B cell (primary cell): Measurements from ENCODE around the gene STAU1. TPM values are rescaled to one million over a fixed set of nuclear protein-coding genes. Genes with fewer than 3 reads are reported as not detected.

Experiments
- ATAC-seq: fragments of 200-7000 bp; cut with Tn5 transposase; one replicate; pipeline ENCODE4 v1.10.0; 2021; ENCODE audit warnings: low read depth, mild to moderate bottlenecking, moderate number of reproducible peaks, moderate library complexity
- CTCF ChIA-PET: fragments of 350-600 bp; sonication (Branson Sonifier 250); formaldehyde crosslinking; loops from one replicate; lab custom pipeline; 2021; ENCODE audit warnings: antibody characterized with exemption, inconsistent platforms; lab: Charles Lee
- POLR2A ChIA-PET: fragments of 350-600 bp; sonication (Branson Sonifier 250); formaldehyde crosslinking; loops from one replicate; lab custom pipeline; 2021; ENCODE audit warnings: antibody characterized with exemption; lab: Charles Lee
- DNase-seq: peaks from one replicate; pipeline ENCODE4 v3.0.0; 2013
- H2AFZ ChIP-seq: 2 replicates; pipeline ENCODE4 v1.6.1; 2012; ENCODE audit warnings: mild to moderate bottlenecking, low read depth, low read length; ENCODE audit not compliant: insufficient read depth, poor library complexity, severe bottlenecking
- H3K27ac ChIP-seq, 2 donors: 1 replicate in 1 of 2; 2 replicates in 1 of 2; pipeline ENCODE4 v1.5.1; 2012 to 2013; ENCODE audit warnings: low read length in 2 of 2, mild to moderate bottlenecking in 2 of 2, moderate library complexity in 1 of 2
- H3K27me3 ChIP-seq, 4 experiments: fragments of 200-600 bp in 1 of 4; sonication (generic) in 1 of 4; replicated peaks in 1 of 4; 1 replicate in 2 of 4; 2 replicates in 2 of 4; pipeline versions ENCODE4 v1.6.1 to v1.7.0; 2013 to 2016; ENCODE audit warnings: low read length in 3 of 4, mild to moderate bottlenecking in 2 of 4, mixed read lengths in 1 of 4, moderate library complexity in 1 of 4; ENCODE audit not compliant: insufficient read depth in 4 of 4, control insufficient read depth in 3 of 4; ENCODE audit errors: control extremely low read depth in 1 of 4
- H3K36me3 ChIP-seq, 2 experiments: replicated peaks in 1 of 2; 1 replicate in 1 of 2; 2 replicates in 1 of 2; pipeline versions ENCODE4 v1.6.1 to v1.7.1; 2013; ENCODE audit warnings: low read length in 1 of 2; ENCODE audit not compliant: insufficient read depth in 2 of 2, control insufficient read depth in 1 of 2; ENCODE audit errors: control extremely low read depth in 1 of 2, extremely low read depth in 1 of 2
- H3K4me1 ChIP-seq, 2 donors: fragments of 200-600 bp in 1 of 2; sonication (generic) in 1 of 2; 1 replicate in 1 of 2; 2 replicates in 1 of 2; pipeline versions ENCODE4 v1.5.1 to v1.6.1; 2013 to 2017; ENCODE audit warnings: low read length in 2 of 2; ENCODE audit not compliant: control insufficient read depth in 2 of 2, insufficient read depth in 2 of 2
- H3K4me2 ChIP-seq: replicated peaks from 2 replicates; pipeline ENCODE3; 2012; ENCODE audit warnings: mild to moderate bottlenecking, low read depth, low read length; ENCODE audit not compliant: poor library complexity, severe bottlenecking
- H3K4me3 ChIP-seq, 5 experiments: fragments of 200-600 bp in 1 of 5; sonication (generic) in 1 of 5; 1 replicate in 3 of 5; 2 replicates in 2 of 5; pipeline versions ENCODE4 v1.5.1 to v1.7.0; 2011 to 2016; ENCODE audit warnings: low read length in 4 of 5, mild to moderate bottlenecking in 4 of 5, low read depth in 2 of 5, control low read depth in 1 of 5, moderate library complexity in 1 of 5; ENCODE audit not compliant: insufficient read depth in 1 of 5; ENCODE audit errors: control extremely low read depth in 1 of 5, extremely low read depth in 1 of 5
- H3K79me2 ChIP-seq: fragments of 200-600 bp; sonication (generic); one replicate; pipeline ENCODE4 v1.6.0; 2016; ENCODE audit warnings: low read length; ENCODE audit not compliant: control insufficient read depth, insufficient read depth
- H3K9ac ChIP-seq: fragments of 200-600 bp; sonication (generic); 2 replicates; pipeline ENCODE4 v1.6.1; 2017; ENCODE audit warnings: mild to moderate bottlenecking, low read length, moderate library complexity
- H3K9me3 ChIP-seq, 3 donors: one replicate each; pipeline versions ENCODE4 v1.6.1 to v1.7.1; 2013; ENCODE audit warnings: low read length in 2 of 3; ENCODE audit not compliant: control insufficient read depth in 2 of 3, insufficient read depth in 1 of 3; ENCODE audit errors: control extremely low read depth in 1 of 3
- H4K20me1 ChIP-seq: 2 replicates; pipeline ENCODE4 v1.6.0; 2012; ENCODE audit warnings: mild to moderate bottlenecking, low read length; ENCODE audit not compliant: insufficient read depth, control insufficient read depth, poor library complexity, severe bottlenecking
- H3K27ac Mint-ChIP-seq: one replicate; pipeline ENCODE4 v1.8.0; 2021; ENCODE audit warnings: mixed read lengths
- H3K27me3 Mint-ChIP-seq: one replicate; pipeline ENCODE4 v1.8.0; 2021; ENCODE audit warnings: mixed read lengths
- H3K4me1 Mint-ChIP-seq: one replicate; pipeline ENCODE4 v1.8.0; 2021; ENCODE audit warnings: mixed read lengths
- H3K4me3 Mint-ChIP-seq: one replicate; pipeline ENCODE4 v1.8.0; 2021; ENCODE audit warnings: mixed read lengths
- H3K9me3 Mint-ChIP-seq: one replicate; pipeline ENCODE4 v1.8.0; 2022; ENCODE audit warnings: mixed read lengths; ENCODE audit not compliant: insufficient read depth
- EZH2 ChIP-seq: IDR thresholded peaks from 2 replicates; pipeline ENCODE4 v1.6.1; 2012; ENCODE audit warnings: borderline replicate concordance, low read depth, mild to moderate bottlenecking, moderate library complexity, low read length; ENCODE audit not compliant: insufficient read depth, poor library complexity, severe bottlenecking
- WGBS: methylation state at CpG from one replicate; pipeline ENCODE4 v1.1.5; 2013; ENCODE audit warnings: missing lambda C conversion rate; ENCODE audit not compliant: insufficient coverage; 5-methylcytosine and 5-hydroxymethylcytosine counted together
- intact Hi-C: fragments of 100-400 bp; cut with micrococcal nuclease; formaldehyde crosslinking; loops from one replicate; pipeline ENCODE4 v1.10.0; 2022
- polyA plus RNA-seq: library from polyadenylated mRNA; depleted of rRNA; stranded (reverse); fragments of >200 nt; gene quantifications from 2 replicates; pipeline ENCODE4 v1.2.3, GENCODE V29; 2012
- total RNA-seq, 2 donors: library from RNA; stranded (reverse); fragments of 120-200 nt in 1 of 2; gene quantifications; 1 replicate in 1 of 2; 2 replicates in 1 of 2; pipeline versions ENCODE4 v1.2.3 to v1.2.4, GENCODE V29; 2013 to 2022
- TF ChIP-seq, protein P1 (sequence below): fragments of 200-600 bp; IDR thresholded peaks from one replicate; pipeline ENCODE4 v1.8.0; 2022; ENCODE audit warnings: antibody characterized with exemption, mild to moderate bottlenecking

The STAU1 gene
- total and polyA plus RNA-seq, 2 donors (not counting 1 experiment from before 2014, with no cell fraction given): 15.4 to 42.9 TPM

- TF ChIP-seq, protein P1, sequence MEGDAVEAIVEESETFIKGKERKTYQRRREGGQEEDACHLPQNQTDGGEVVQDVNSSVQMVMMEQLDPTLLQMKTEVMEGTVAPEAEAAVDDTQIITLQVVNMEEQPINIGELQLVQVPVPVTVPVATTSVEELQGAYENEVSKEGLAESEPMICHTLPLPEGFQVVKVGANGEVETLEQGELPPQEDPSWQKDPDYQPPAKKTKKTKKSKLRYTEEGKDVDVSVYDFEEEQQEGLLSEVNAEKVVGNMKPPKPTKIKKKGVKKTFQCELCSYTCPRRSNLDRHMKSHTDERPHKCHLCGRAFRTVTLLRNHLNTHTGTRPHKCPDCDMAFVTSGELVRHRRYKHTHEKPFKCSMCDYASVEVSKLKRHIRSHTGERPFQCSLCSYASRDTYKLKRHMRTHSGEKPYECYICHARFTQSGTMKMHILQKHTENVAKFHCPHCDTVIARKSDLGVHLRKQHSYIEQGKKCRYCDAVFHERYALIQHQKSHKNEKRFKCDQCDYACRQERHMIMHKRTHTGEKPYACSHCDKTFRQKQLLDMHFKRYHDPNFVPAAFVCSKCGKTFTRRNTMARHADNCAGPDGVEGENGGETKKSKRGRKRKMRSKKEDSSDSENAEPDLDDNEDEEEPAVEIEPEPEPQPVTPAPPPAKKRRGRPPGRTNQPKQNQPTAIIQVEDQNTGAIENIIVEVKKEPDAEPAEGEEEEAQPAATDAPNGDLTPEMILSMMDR: no peak
- no peak for TF ChIP-seq EZH2
- no peaks in the 10 kb centered on the region for H3K27me3 ChIP-seq
- peak overlapping the region; percentile 64 to 78 for H3K27ac ChIP-seq
- intact Hi-C loops: no loop called here
- H3K9me3 ChIP-seq: no peaks in the 10 kb centered on the region
- Mint-ChIP-seq H3K4me1 (peaks cover 16% of the 10 kb centered on the region), H3K27me3 (no peaks in the 10 kb centered on the region), H3K9me3 (no peaks in the 10 kb centered on the region), H3K27ac (peak overlapping the region; percentile 84), H3K4me3 (no peak overlapping the region)
- ChIA-PET POLR2A (no interaction called here), CTCF (interaction anchor here (0.6 to 2.8 kb wide), 5 partner anchors 13 to 131 kb away, joined by 3 to 16 read pairs (median 3); no protein-coding TSS in a partner anchor)
- peaks cover 24% of the 10 kb centered on the region for H3K79me2 ChIP-seq
- ATAC-seq (no peak), DNase-seq (no peak)
- H3K4me1 ChIP-seq: peaks cover 14 to 20% of the 10 kb centered on the region in 2 donors
- peak overlapping the region; percentile 34 for H2AFZ ChIP-seq
- H3K36me3 ChIP-seq: peaks cover 3 to 83% of the 10 kb centered on the region in 2 experiments
- peak overlapping the region; percentile 44 for H3K4me2 ChIP-seq
- no peak overlapping the region for H3K9ac ChIP-seq
- H4K20me1 ChIP-seq: peaks cover 7% of the 10 kb centered on the region
- WGBS: 90% methylated on average over 10 of the region's 10 CpGs
- no peak overlapping the region for H3K4me3 ChIP-seq
Observed at GRCh38 chr20:49230021-49230420, 41.9 kb upstream of the STAU1 start.

DNA sequence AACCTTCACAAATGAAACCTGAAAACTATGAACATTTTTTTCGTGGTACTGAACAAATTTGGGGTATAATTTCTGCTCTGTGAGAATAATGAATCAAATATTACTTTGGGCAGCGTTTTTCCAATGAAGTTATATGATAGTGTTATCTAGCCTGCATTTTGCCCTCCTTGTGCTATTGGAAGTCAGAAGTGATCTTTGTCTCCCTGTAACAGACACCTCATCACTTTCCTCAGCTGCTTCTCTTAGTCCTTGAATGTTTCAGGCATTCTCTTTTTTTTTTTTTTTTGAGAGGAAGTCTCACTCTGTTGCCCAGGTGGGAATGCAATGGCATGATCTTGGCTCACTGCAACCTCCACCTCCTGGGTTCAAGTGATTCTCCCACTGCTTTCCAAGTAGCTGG, 41.2 kb upstream of the STAU1 start:
- Mint-ChIP-seq H3K9me3 (no peaks in the 10 kb centered on the region), H3K4me1 (peaks cover 16% of the 10 kb centered on the region), H3K27ac (no peak overlapping the region), H3K4me3 (no peak overlapping the region), H3K27me3 (no peaks in the 10 kb centered on the region)
- ChIA-PET CTCF (interaction anchor here (0.6 kb wide), 1 partner anchor 130 kb away, joined by 3 read pairs; no protein-coding TSS in a partner anchor), POLR2A (no interaction called here)
- Histone ChIP-seq H3K4me3 (no peak overlapping the region), H4K20me1 (peaks cover 11% of the 10 kb centered on the region), H3K9me3 (no peaks in the 10 kb centered on the region), H3K27me3 (no peaks in the 10 kb centered on the region), H3K79me2 (peaks cover 23% of the 10 kb centered on the region), H3K9ac (no peak overlapping the region), H2AFZ (no peak overlapping the region), H3K4me1 (peaks cover 14 to 20% of the 10 kb centered on the region in 2 donors), H3K4me2 (no peak overlapping the region), H3K36me3 (peaks cover 7 to 83% of the 10 kb centered on the region in 2 experiments), H3K27ac (no peak overlapping the region)
- no peak for TF ChIP-seq EZH2
- TF ChIP-seq, protein P1: no peak
- intact Hi-C loops: no loop called here
- no peak for DNase-seq
- WGBS: no CpG with 5 or more reads among the region's 2 CpGs
- no peak for ATAC-seq
